Progenitor cell of endocrine pancreas (in vitro differentiated cells): ENCODE data around the gene HPD. TPM values are rescaled to one million over a fixed set of nuclear protein-coding genes. Genes with fewer than 3 reads are reported as not detected.

Experiments
- DNase-seq: peaks from one replicate; pipeline ENCODE4 v3.0.0; 2021; ENCODE audit warnings: low spot score; ENCODE audit not compliant: unreplicated experiment
- H3K27ac Mint-ChIP-seq: 2 replicates; pipeline ENCODE4 v1.8.0; 2021; ENCODE audit warnings: mild to moderate bottlenecking, moderate library complexity, mixed read lengths
- H3K27me3 Mint-ChIP-seq: 2 replicates; pipeline ENCODE4 v1.8.0; 2021; ENCODE audit warnings: mixed read lengths
- H3K36me3 Mint-ChIP-seq: 2 replicates; pipeline ENCODE4 v1.8.0; 2022; ENCODE audit warnings: mixed read lengths; ENCODE audit not compliant: insufficient read depth
- H3K4me1 Mint-ChIP-seq: 2 replicates; pipeline ENCODE4 v1.8.0; 2021; ENCODE audit warnings: low read depth, mixed read lengths
- H3K4me3 Mint-ChIP-seq: 2 replicates; pipeline ENCODE4 v1.8.0; 2021; ENCODE audit warnings: low read depth, mild to moderate bottlenecking, moderate library complexity, mixed read lengths
- H3K9me3 Mint-ChIP-seq: 2 replicates; pipeline ENCODE4 v1.8.0; 2021; ENCODE audit warnings: low read depth, mixed read lengths
- CTCF ChIP-seq: fragments of 200-600 bp; sonication (generic); IDR thresholded peaks from one replicate; pipeline ENCODE4 v1.5.0; 2021; ENCODE audit warnings: antibody characterized with exemption, mild to moderate bottlenecking; ENCODE audit not compliant: unreplicated experiment
- total RNA-seq: library from RNA; stranded (reverse); gene quantifications from 2 replicates; pipeline ENCODE4 v1.2.1, GENCODE V29; 2021

Gene HPD
- total RNA-seq, 1 donor from 2014 or later, result not detected

- Mint-ChIP-seq H3K9me3 (no peaks in the 10 kb centered on the region), H3K27ac (peak overlapping the region; percentile 90), H3K4me3 (peak overlapping the region; percentile 91), H3K36me3 (no peaks in the 10 kb centered on the region), H3K4me1 (peaks cover 13% of the 10 kb centered on the region), H3K27me3 (peaks cover 29% of the 10 kb centered on the region)
- peak; percentile 48 for TF ChIP-seq CTCF
- DNase-seq, result peak; percentile 98
Measured at GRCh38 chr12:121839106-121839992, 19.3 kb downstream of the HPD start.

- no peak for TF ChIP-seq CTCF
- Mint-ChIP-seq H3K9me3 (no peaks in the 10 kb centered on the region), H3K36me3 (no peaks in the 10 kb centered on the region), H3K27me3 (peaks cover 24% of the 10 kb centered on the region), H3K4me3 (no peak overlapping the region), H3K27ac (no peak overlapping the region), H3K4me1 (peaks cover 5% of the 10 kb centered on the region)
- DNase-seq, result no peak
Measured at GRCh38 chr12:121838126-121838525, 20.5 kb downstream of the HPD start.

- H3K4me1 Mint-ChIP-seq, result peaks cover 5% of the 10 kb centered on the region
- H3K36me3 Mint-ChIP-seq, result no peaks in the 10 kb centered on the region
- peaks cover 23% of the 10 kb centered on the region for H3K27me3 Mint-ChIP-seq
- H3K9me3 Mint-ChIP-seq, result no peaks in the 10 kb centered on the region
- no peak for DNase-seq
- no peak overlapping the region for H3K4me3 Mint-ChIP-seq
- TF ChIP-seq CTCF, result no peak
- no peak overlapping the region for H3K27ac Mint-ChIP-seq
Measured at GRCh38 chr12:121837680-121838079, 21.0 kb downstream of the HPD start.

- Mint-ChIP-seq H3K4me1 (no peaks in the 10 kb centered on the region), H3K27me3 (peaks cover 5% of the 10 kb centered on the region), H3K9me3 (no peaks in the 10 kb centered on the region), H3K36me3 (peaks cover 19% of the 10 kb centered on the region), H3K27ac (peak overlapping the region; percentile 6), H3K4me3 (no peak overlapping the region)
- DNase-seq, result no peak
- no peak for TF ChIP-seq CTCF
Measured at GRCh38 chr12:121831571-121832245, 27.0 kb downstream of the HPD start.

- H3K36me3 Mint-ChIP-seq, result peaks cover 22% of the 10 kb centered on the region
- no peaks in the 10 kb centered on the region for H3K4me1 Mint-ChIP-seq
- no peak for TF ChIP-seq CTCF
- no peak overlapping the region for H3K4me3 Mint-ChIP-seq
- no peak overlapping the region for H3K27ac Mint-ChIP-seq
- no peaks in the 10 kb centered on the region for H3K9me3 Mint-ChIP-seq
- no peak for DNase-seq
- H3K27me3 Mint-ChIP-seq, result no peaks in the 10 kb centered on the region
Measured at GRCh38 chr12:121830588-121831265, 27.9 kb downstream of the HPD start.
